Measurements from ENCODE around the gene HOXA5.

Gene HOXA5

DNA sequence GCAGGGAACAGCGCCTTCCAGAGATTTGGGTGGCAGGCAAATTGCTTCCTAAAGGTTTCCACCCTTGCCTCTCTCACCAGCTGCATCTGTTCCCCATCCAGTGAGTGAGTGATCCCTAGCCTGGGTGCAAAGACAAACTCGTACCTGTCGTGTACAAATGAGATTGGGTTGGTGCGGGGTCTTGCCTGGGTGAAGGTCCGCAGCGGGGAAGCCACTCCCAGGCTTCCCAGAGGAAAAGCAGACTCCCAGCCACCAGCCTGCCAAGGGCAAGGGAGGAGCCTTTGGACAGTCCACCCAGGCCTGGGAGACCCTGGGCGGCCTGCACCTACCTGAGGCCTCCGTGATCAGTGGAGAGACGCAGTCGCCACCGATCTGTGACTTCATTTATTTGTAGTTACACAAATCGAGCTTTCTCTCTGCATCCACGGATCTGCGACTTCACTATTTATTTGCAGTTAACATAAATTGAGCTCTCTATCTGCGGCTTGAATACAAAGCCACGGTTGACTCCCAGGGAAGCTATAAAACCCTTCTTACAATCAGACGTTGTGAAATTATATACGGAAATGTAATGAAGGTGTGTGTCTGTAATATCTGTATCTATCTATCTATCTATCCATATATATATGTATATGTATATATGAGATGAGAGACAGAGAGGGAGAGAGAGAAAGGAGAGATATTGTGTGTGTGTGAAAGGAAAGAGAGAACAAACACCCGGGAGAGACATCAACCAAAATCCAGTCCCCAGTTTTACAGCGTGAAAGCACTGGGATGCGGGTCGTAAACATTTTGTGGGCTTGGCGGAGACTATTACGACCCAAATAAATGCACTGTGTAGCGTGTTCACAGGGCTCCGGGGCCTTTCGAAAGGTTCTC is 16.0 kb upstream of the HOXA5 start:
- WGBS (ENCODE audit: insufficient coverage): 5% methylated on average over 20 of the region's 27 CpGs

GRCh38 chr7:27158436-27159265 is 15.2 kb upstream of the HOXA5 start:
- CTCF ChIA-PET: interaction anchor here (0.6 to 4.1 kb wide), 23 partner anchors 9 to 1265 kb away, joined by 3 to 41 read pairs (median 5); partner anchors contain the start of genes HOXA10, HOXA11 and HOXA6
- POLR2A ChIA-PET: interaction anchor here (0.8 to 1.4 kb wide), 7 partner anchors 10 to 959 kb away, joined by 3 to 4 read pairs (median 3); no protein-coding TSS in a partner anchor
- Histone ChIP-seq H3K36me3 (ENCODE audit: control insufficient read depth in 4 of 4, insufficient read depth in 4 of 4, low read length in 3 of 4) (peaks cover 0 to 37% (median 7%) of the 10 kb centered on the region in 4 experiments), H3K27ac (ENCODE audit: insufficient read depth in 1 of 2, low read depth in 1 of 2, low read length in 2 of 2, poor library complexity in 1 of 2, severe bottlenecking in 2 of 2) (peak overlapping the region; percentile 86 to 96), H3K27me3 (replicated peaks in 2 of 5; ENCODE audit: control insufficient read depth in 4 of 5, insufficient read depth in 5 of 5, low read length in 4 of 5) (no peaks in the 10 kb centered on the region), H3K4me3 (ENCODE audit: control insufficient read depth in 1 of 7, extremely low read depth in 1 of 7, insufficient read depth in 4 of 7, low read depth in 2 of 7, low read length in 6 of 7) (peak overlapping the region in 6 of 7 experiments; percentile 32 to 100 (median 88)), H3K9me3 (ENCODE audit: control extremely low read depth in 1 of 5, control insufficient read depth in 4 of 5, insufficient read depth in 2 of 5, low read depth in 1 of 5, low read length in 4 of 5) (no peaks in the 10 kb centered on the region), H3K4me1 (ENCODE audit: control extremely low read depth in 1 of 4, control insufficient read depth in 4 of 4, insufficient read depth in 4 of 4, low read length in 3 of 4) (peaks cover 14 to 81% (median 76%) of the 10 kb centered on the region in 4 experiments)
- peak in 1 of 3 donors; percentile 41 for DNase-seq
- 4% methylated on average over 28 of the region's 35 CpGs for WGBS (ENCODE audit: insufficient coverage)

More for the DNA sequence above, 16.0 kb upstream of the HOXA5 start:
- ChIA-PET POLR2A (interaction anchor here (0.8 to 1.4 kb wide), 6 partner anchors 9 to 960 kb away, joined by 3 to 4 read pairs (median 3); no protein-coding TSS in a partner anchor), CTCF (interaction anchor here (0.6 to 4.1 kb wide), 17 partner anchors 9 to 1266 kb away, joined by 3 to 41 read pairs (median 6); partner anchors contain the start of genes HOXA10, HOXA11 and HOXA6)
- Histone ChIP-seq H3K27ac (ENCODE audit: insufficient read depth in 1 of 2, low read depth in 1 of 2, low read length in 2 of 2, poor library complexity in 1 of 2, severe bottlenecking in 2 of 2) (peak overlapping the region; percentile 86 to 96), H3K4me1 (ENCODE audit: control extremely low read depth in 1 of 4, control insufficient read depth in 4 of 4, insufficient read depth in 4 of 4, low read length in 3 of 4) (peaks cover 14 to 79% (median 70%) of the 10 kb centered on the region in 4 experiments), H3K4me3 (ENCODE audit: control insufficient read depth in 1 of 7, extremely low read depth in 1 of 7, insufficient read depth in 4 of 7, low read depth in 2 of 7, low read length in 6 of 7) (peak overlapping the region; percentile 6 to 100 (median 88)), H3K36me3 (ENCODE audit: control insufficient read depth in 4 of 4, insufficient read depth in 4 of 4, low read length in 3 of 4) (peaks cover 0 to 39% (median 11%) of the 10 kb centered on the region in 4 experiments), H3K27me3 (replicated peaks in 2 of 5; ENCODE audit: control insufficient read depth in 4 of 5, insufficient read depth in 5 of 5, low read length in 4 of 5) (no peaks in the 10 kb centered on the region), H3K9me3 (ENCODE audit: control extremely low read depth in 1 of 5, control insufficient read depth in 4 of 5, insufficient read depth in 2 of 5, low read depth in 1 of 5, low read length in 4 of 5) (no peaks in the 10 kb centered on the region)
- DNase-seq: peak in 1 of 3 donors; percentile 63

DNA sequence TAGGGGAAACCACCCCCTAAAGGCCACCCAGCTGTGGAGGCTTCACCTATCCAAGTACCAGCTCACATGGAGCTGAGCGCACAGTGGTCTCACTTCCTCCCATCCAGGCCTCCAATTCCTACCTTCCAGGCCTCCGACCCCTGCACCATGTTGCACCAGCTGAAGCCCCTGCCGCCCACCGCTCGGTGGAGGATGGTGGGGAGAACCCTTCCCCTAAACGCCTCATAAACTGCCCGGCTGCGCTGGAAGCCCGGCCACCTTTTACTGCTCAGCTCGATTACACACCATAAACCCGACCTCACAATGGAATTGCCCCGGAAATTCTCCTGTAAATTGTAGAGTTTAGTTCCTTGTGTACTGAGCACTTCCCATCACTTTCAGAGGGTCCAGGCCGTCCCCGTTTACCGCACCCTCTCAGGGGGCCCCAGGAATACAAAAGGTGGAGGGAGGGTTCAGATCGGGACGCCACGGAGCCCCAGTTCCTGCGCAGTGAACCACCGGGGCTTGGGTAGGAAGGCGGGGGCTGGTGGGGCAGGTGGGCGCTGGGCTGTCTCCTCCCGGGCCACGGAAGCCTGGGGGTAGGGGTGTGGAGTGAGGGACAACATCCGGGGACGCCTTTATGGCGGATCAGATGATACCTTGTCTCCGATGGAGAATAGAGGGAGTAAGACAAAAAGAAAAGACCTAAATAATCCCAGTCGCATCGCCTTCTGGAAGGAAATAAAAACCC is 14.4 kb upstream of the HOXA5 start:
- H3K36me3 ChIP-seq (ENCODE audit: control insufficient read depth in 4 of 4, insufficient read depth in 4 of 4, low read length in 3 of 4): peaks cover 0 to 29% (median 3%) of the 10 kb centered on the region in 4 experiments
- CTCF ChIA-PET: interaction anchor here (0.7 to 4.1 kb wide), 17 partner anchors 8 to 1265 kb away, joined by 3 to 41 read pairs (median 6); partner anchors contain the start of gene HOXA9
- peak overlapping the region; percentile 86 to 96 for H3K27ac ChIP-seq (ENCODE audit: insufficient read depth in 1 of 2, low read depth in 1 of 2, low read length in 2 of 2, poor library complexity in 1 of 2, severe bottlenecking in 2 of 2)
- no peaks in the 10 kb centered on the region for H3K9me3 ChIP-seq (ENCODE audit: control extremely low read depth in 1 of 5, control insufficient read depth in 4 of 5, insufficient read depth in 2 of 5, low read depth in 1 of 5, low read length in 4 of 5)
- 10% methylated on average over 18 of the region's 30 CpGs for WGBS (ENCODE audit: insufficient coverage)
- POLR2A ChIA-PET: interaction anchor here (1.0 to 1.6 kb wide), 3 partner anchors 8 to 788 kb away, joined by 3 to 9 read pairs (median 4); partner anchors contain the start of gene HOXA9
- no peaks in the 10 kb centered on the region for H3K27me3 ChIP-seq (replicated peaks in 2 of 5; ENCODE audit: control insufficient read depth in 4 of 5, insufficient read depth in 5 of 5, low read length in 4 of 5)
- peaks cover 11 to 88% (median 79%) of the 10 kb centered on the region in 4 experiments for H3K4me1 ChIP-seq (ENCODE audit: control extremely low read depth in 1 of 4, control insufficient read depth in 4 of 4, insufficient read depth in 4 of 4, low read length in 3 of 4)
- DNase-seq: peak in 1 of 3 donors; percentile 63
- H3K4me3 ChIP-seq (ENCODE audit: control insufficient read depth in 1 of 7, extremely low read depth in 1 of 7, insufficient read depth in 4 of 7, low read depth in 2 of 7, low read length in 6 of 7): peak overlapping the region in 6 of 7 experiments; percentile 32 to 100 (median 88)

DNA sequence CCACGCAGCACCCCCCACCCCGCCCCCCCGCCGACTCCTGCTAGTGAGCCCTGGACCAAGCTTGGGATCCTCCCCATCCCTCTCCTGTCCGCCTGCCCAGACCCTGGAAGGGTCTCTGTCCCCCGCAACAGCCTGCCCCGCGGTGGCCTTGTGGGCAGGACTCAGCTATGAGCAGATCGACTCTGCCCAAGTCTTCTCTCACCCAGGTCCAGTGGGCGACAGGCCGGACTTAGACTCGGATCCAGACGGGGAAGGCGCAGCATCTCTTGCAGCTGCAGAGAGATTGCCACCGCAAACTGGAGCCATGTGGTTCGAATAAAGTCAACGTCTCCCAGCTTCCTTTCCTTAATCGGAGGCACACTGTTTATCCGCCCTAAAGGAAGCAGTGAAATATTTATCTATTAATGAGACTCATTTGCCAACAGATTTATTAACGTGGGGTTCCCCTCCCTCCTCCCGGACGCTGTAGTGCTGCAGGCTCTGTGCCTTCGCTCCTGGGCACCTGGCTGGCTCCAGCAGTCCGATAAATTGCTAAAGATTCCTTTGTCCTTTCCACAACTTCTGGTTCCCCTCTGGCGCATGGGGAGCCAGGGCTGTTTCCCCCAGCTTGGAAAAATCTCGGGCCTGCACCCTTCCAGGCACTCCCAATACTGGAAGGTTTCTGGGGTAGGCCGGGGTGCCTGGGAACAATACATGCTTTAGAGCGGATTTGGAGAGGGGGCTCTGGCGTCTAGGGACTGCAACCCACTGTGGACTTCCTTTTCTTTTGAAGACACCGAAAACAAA is 13.6 kb upstream of the HOXA5 start:
- H3K27ac ChIP-seq (ENCODE audit: insufficient read depth in 1 of 2, low read depth in 1 of 2, low read length in 2 of 2, poor library complexity in 1 of 2, severe bottlenecking in 2 of 2): peak overlapping the region; percentile 86 to 96

GRCh38 chr7:27156508-27156898 is 13.0 kb upstream of the HOXA5 start, which contains the start of gene HOXA7:
Gene HOXA7 (minus strand): TSS chr7:27156675. CDS start chr7:27156545, 130 bp downstream.
- POLR2A ChIA-PET: interaction anchor here (0.9 to 1.6 kb wide), 4 partner anchors 9 to 957 kb away, joined by 3 to 9 read pairs (median 3); partner anchors contain the start of genes HOXA4 and HOXA9
- H3K4me1 ChIP-seq (ENCODE audit: control extremely low read depth in 1 of 4, control insufficient read depth in 4 of 4, insufficient read depth in 4 of 4, low read length in 3 of 4): peaks cover 4 to 85% (median 76%) of the 10 kb centered on the region in 4 experiments
- CTCF ChIA-PET: interaction anchor here (0.7 to 4.1 kb wide), 15 partner anchors 9 to 1263 kb away, joined by 3 to 41 read pairs (median 6); partner anchors contain the start of gene HOXA9
- H3K27ac ChIP-seq (ENCODE audit: insufficient read depth in 1 of 2, low read depth in 1 of 2, low read length in 2 of 2, poor library complexity in 1 of 2, severe bottlenecking in 2 of 2): peak within 1 kb of the TSS; percentile 86 to 96
- peak within 1 kb of the TSS; percentile 32 to 100 (median 82) for H3K4me3 ChIP-seq (ENCODE audit: control insufficient read depth in 1 of 7, extremely low read depth in 1 of 7, insufficient read depth in 4 of 7, low read depth in 2 of 7, low read length in 6 of 7)
- no peaks in the 10 kb centered on the region for H3K9me3 ChIP-seq (ENCODE audit: control extremely low read depth in 1 of 5, control insufficient read depth in 4 of 5, insufficient read depth in 2 of 5, low read depth in 1 of 5, low read length in 4 of 5)
- DNase-seq: peak; percentile 83 to 94 (median 92)
- no peaks in the 10 kb centered on the region for H3K27me3 ChIP-seq (replicated peaks in 2 of 5; ENCODE audit: control insufficient read depth in 4 of 5, insufficient read depth in 5 of 5, low read length in 4 of 5)
- peaks cover 0 to 17% (median 0%) of the 10 kb centered on the region in 4 experiments for H3K36me3 ChIP-seq (ENCODE audit: control insufficient read depth in 4 of 4, insufficient read depth in 4 of 4, low read length in 3 of 4)
- WGBS (ENCODE audit: insufficient coverage): 0% methylated on average over 14 of the region's 33 CpGs

More for the DNA sequence above, 13.6 kb upstream of the HOXA5 start:
- no peaks in the 10 kb centered on the region for H3K27me3 ChIP-seq (replicated peaks in 2 of 5; ENCODE audit: control insufficient read depth in 4 of 5, insufficient read depth in 5 of 5, low read length in 4 of 5)
- 3% methylated on average over 19 of the region's 30 CpGs for WGBS (ENCODE audit: insufficient coverage)
- peak overlapping the region; percentile 28 to 100 (median 82) for H3K4me3 ChIP-seq (ENCODE audit: control insufficient read depth in 1 of 7, extremely low read depth in 1 of 7, insufficient read depth in 4 of 7, low read depth in 2 of 7, low read length in 6 of 7)
- H3K36me3 ChIP-seq (ENCODE audit: control insufficient read depth in 4 of 4, insufficient read depth in 4 of 4, low read length in 3 of 4): peaks cover 0 to 21% (median 0%) of the 10 kb centered on the region in 4 experiments
- H3K9me3 ChIP-seq (ENCODE audit: control extremely low read depth in 1 of 5, control insufficient read depth in 4 of 5, insufficient read depth in 2 of 5, low read depth in 1 of 5, low read length in 4 of 5): no peaks in the 10 kb centered on the region
- H3K4me1 ChIP-seq (ENCODE audit: control extremely low read depth in 1 of 4, control insufficient read depth in 4 of 4, insufficient read depth in 4 of 4, low read length in 3 of 4): peaks cover 4 to 89% (median 79%) of the 10 kb centered on the region in 4 experiments
- ChIA-PET CTCF (interaction anchor here (0.7 to 4.1 kb wide), 17 partner anchors 9 to 1264 kb away, joined by 3 to 41 read pairs (median 6); partner anchors contain the start of gene HOXA9), POLR2A (interaction anchor here (0.9 to 1.6 kb wide), 3 partner anchors 9 to 781 kb away, joined by 3 to 9 read pairs (median 3); partner anchors contain the start of genes HOXA4 and HOXA9)
- DNase-seq: peak in 1 of 3 donors; percentile 72
